Sigmoid colon (tissue), 7 donors: Measurements from ENCODE around the gene SALL4. TPM values are rescaled to one million over a fixed set of nuclear protein-coding genes. Genes with fewer than 3 reads are reported as not detected.

Experiments used
- DNase-seq: peaks from one replicate; pipeline ENCODE4 v3.0.0-alpha.2; 2019
- H3K27ac ChIP-seq, 4 donors: fragments of 200-600 bp; sonication (generic); one replicate each; pipeline ENCODE4 v1.5.1; 2016 to 2019; ENCODE audit warnings: mild to moderate bottlenecking in 1 of 4
- H3K27me3 ChIP-seq, 3 donors: fragments of 200-600 bp; sonication (generic); one replicate each; pipeline ENCODE4 v1.5.1; 2019; ENCODE audit warnings: mild to moderate bottlenecking in 1 of 3
- H3K36me3 ChIP-seq, 4 donors: fragments of 200-600 bp; sonication (generic); one replicate each; pipeline ENCODE4 v1.5.1; 2016 to 2019
- H3K4me1 ChIP-seq, 4 donors: fragments of 200-600 bp; sonication (generic); one replicate each; pipeline ENCODE4 v1.5.1; 2017 to 2019
- H3K4me3 ChIP-seq, 4 donors: fragments of 200-600 bp; sonication (generic); one replicate each; pipeline ENCODE4 v1.5.1; 2017 to 2019; ENCODE audit warnings: mild to moderate bottlenecking in 2 of 4, moderate library complexity in 1 of 4
- H3K9me3 ChIP-seq, 4 donors: fragments of 200-600 bp in 3 of 4; sonication (generic) in 3 of 4; one replicate each; pipeline versions ENCODE4 v1.5.1 to v1.6.1; 2013 to 2019
- EP300 ChIP-seq, 4 donors: sonication (generic); formaldehyde crosslinking; IDR thresholded peaks; one replicate each; pipeline ENCODE4 v1.6.1; 2017; ENCODE audit warnings: antibody characterized with exemption in 4 of 4
- POLR2A ChIP-seq, 2 donors: fragments of 450-650 bp; IDR thresholded peaks; one replicate each; pipeline ENCODE4 v1.6.1; 2016; ENCODE audit warnings: antibody characterized with exemption in 2 of 2, mild to moderate bottlenecking in 2 of 2, moderate library complexity in 2 of 2
- POLR2AphosphoS5 ChIP-seq, 4 donors: sonication (generic); formaldehyde crosslinking; IDR thresholded peaks; one replicate each; pipeline ENCODE4 v1.6.1; 2017; ENCODE audit warnings: antibody characterized with exemption in 4 of 4
- WGBS, 2 donors: extraction: QIAGEN DNeasy Blood & Tissue Kit; methylation state at CpG; one replicate each; pipeline ENCODE4 v1.1.7; 2013; 5-methylcytosine and 5-hydroxymethylcytosine counted together
- intact Hi-C: fragments of 100-400 bp; cut with DNase I; formaldehyde crosslinking; loops from one replicate; pipeline ENCODE4 v1.15.1; 2023
- polyA plus RNA-seq, 3 donors: library from polyadenylated mRNA; stranded (reverse); fragments of 200-250 nt; gene quantifications; one replicate each; pipeline ENCODE4 v1.2.3, GENCODE V29; 2013
- total RNA-seq, 4 donors: library from RNA; depleted of rRNA; stranded (reverse); fragments of >200 nt; gene quantifications; one replicate each; pipeline ENCODE4 v1.1.0, GENCODE V29; 2016
- TF ChIP-seq, protein P1 (sequence below), 4 experiments: fragments of 450-650 bp in 3 of 4; fragments of 200-600 bp in 1 of 4; IDR thresholded peaks; one replicate each; pipeline ENCODE4 v1.5.1; 2016 to 2019; ENCODE audit warnings: antibody characterized with exemption in 4 of 4, mild to moderate bottlenecking in 3 of 4, moderate library complexity in 2 of 4
- donor health status: healthy with polysubstance abuse.
- donor health status: Bipolar disorder and iron deficiency.
- donor health status: healthy.

The SALL4 gene
- total and polyA plus RNA-seq, 7 donors, result 0.12 to 3.0 (median 0.60) TPM; not detected in 4

- Histone ChIP-seq H3K36me3 (no peaks in the 10 kb centered on the region), H3K27ac (no peak overlapping the region), H3K27me3 (no peaks in the 10 kb centered on the region), H3K9me3 (no peaks in the 10 kb centered on the region), H3K4me3 (no peak overlapping the region), H3K4me1 (no peaks in the 10 kb centered on the region)
- WGBS, 2 donors, result 81 to 90% methylated on average over 4 of the region's 4 CpGs
- no peak for DNase-seq
- TF ChIP-seq EP300 (IDR thresholded peaks at IDR 0.05), result no peak
- TF ChIP-seq POLR2AphosphoS5 (IDR thresholded peaks at IDR 0.05), result no peak
- TF ChIP-seq, protein P1, sequence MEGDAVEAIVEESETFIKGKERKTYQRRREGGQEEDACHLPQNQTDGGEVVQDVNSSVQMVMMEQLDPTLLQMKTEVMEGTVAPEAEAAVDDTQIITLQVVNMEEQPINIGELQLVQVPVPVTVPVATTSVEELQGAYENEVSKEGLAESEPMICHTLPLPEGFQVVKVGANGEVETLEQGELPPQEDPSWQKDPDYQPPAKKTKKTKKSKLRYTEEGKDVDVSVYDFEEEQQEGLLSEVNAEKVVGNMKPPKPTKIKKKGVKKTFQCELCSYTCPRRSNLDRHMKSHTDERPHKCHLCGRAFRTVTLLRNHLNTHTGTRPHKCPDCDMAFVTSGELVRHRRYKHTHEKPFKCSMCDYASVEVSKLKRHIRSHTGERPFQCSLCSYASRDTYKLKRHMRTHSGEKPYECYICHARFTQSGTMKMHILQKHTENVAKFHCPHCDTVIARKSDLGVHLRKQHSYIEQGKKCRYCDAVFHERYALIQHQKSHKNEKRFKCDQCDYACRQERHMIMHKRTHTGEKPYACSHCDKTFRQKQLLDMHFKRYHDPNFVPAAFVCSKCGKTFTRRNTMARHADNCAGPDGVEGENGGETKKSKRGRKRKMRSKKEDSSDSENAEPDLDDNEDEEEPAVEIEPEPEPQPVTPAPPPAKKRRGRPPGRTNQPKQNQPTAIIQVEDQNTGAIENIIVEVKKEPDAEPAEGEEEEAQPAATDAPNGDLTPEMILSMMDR (IDR thresholded peaks at IDR 0.05), result no peak
- no peak for TF ChIP-seq POLR2A (IDR thresholded peaks at IDR 0.05)
- intact Hi-C loops, result no loop called here
These were observed 10.5 kb upstream of the SALL4 start for GRCh38 chr20:51812861-51813260.

DNA sequence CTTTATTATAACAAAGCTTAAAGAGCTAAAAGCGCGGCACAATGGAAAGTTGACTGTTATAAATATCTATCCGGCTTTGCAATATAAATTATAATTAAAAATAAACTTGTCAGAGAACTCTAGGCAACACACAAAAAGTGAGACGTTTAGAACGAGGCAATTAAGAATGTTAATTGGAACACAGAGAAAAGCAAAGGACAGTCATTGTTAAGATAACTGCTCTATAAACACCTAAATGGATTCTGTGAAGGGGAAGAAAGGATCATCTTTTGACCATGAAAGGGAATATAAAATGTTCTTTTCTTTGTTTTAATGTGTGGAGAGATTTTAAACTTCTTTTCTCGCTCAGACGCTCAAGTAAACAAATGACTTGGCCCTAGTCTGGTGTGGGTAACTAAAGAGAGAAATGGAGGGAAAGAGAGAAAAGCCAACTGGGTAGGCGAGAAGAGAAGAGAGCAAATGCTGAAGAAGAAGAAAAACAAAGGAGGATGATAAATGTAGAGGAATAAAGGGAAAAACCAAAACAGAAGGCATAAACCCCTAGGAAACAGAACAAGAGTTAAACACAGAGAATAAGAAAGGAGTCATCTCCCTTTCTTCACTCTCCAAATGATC is 9.3 kb upstream of the SALL4 start:
- no peaks in the 10 kb centered on the region for H3K9me3 ChIP-seq
- H3K36me3 ChIP-seq, result no peaks in the 10 kb centered on the region
- H3K27me3 ChIP-seq, result no peaks in the 10 kb centered on the region
- intact Hi-C loops, result no loop called here
- no peaks in the 10 kb centered on the region for H3K4me1 ChIP-seq
- no peak for DNase-seq
- no peak overlapping the region for H3K4me3 ChIP-seq
- TF ChIP-seq EP300 (IDR thresholded peaks at IDR 0.05), result no peak
- TF ChIP-seq POLR2AphosphoS5 (IDR thresholded peaks at IDR 0.05), result no peak
- no peak for TF ChIP-seq POLR2A (IDR thresholded peaks at IDR 0.05)
- H3K27ac ChIP-seq, result no peak overlapping the region
- 77% methylated on average over 8 of the region's 8 CpGs for WGBS, 2 donors

- Histone ChIP-seq H3K9me3 (no peaks in the 10 kb centered on the region), H3K4me3 (no peak overlapping the region), H3K27me3 (no peaks in the 10 kb centered on the region), H3K27ac (no peak overlapping the region), H3K4me1 (no peaks in the 10 kb centered on the region), H3K36me3 (no peaks in the 10 kb centered on the region)
- TF ChIP-seq EP300 (IDR thresholded peaks at IDR 0.05), result no peak
- TF ChIP-seq, protein P1 (IDR thresholded peaks at IDR 0.05), result no peak
- no peak for TF ChIP-seq POLR2AphosphoS5 (IDR thresholded peaks at IDR 0.05)
- intact Hi-C loops, result no loop called here
- WGBS, 2 donors, result 83 to 85% methylated on average over 3 of the region's 3 CpGs
- DNase-seq, result no peak
These were observed 8.7 kb upstream of the SALL4 start for GRCh38 chr20:51811042-51811355.

DNA sequence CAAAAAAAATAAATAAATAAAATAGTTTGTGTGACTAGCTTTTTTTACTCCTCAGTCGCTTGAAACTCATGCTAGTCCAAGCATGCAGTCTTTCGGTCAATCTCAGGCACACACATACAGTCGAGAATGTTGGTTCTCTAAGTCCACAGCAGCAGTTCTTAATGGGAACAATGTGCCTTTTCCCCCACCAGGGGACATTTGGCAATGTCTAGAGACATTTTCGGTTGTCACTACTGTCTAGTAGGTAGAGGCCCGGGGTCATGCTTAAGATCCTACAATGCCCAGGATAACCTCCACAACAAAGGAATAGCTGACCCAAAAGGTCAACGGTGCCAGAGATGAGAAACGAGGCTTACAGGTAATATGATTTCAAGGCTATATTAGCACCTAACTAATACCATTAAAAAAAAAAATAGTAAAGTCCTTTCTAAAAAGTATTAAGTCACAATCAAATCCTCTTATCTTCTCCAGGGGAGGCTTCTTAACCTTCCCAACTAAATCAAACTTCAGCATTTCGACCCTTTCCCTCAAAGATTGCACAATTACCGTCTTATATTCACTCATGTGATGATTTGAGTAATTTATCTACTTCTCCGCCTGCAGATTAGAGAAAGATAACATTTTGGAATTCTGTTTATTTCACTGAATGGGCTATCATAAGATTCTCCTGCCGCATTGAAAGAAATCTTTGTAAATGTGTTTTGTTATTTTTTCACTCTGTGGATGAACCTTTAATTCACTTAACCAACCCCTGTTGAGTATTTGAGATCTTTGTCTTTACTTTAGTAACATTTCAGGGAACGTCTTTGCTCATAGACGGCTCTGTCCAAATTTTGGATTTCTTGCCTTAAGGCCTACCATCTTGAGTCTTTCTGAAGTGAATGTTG is 8.1 kb upstream of the SALL4 start:
- H3K4me3 ChIP-seq, result no peak overlapping the region
- H3K9me3 ChIP-seq, result no peaks in the 10 kb centered on the region
- TF ChIP-seq, protein P1 (IDR thresholded peaks at IDR 0.05), result no peak
- TF ChIP-seq POLR2A (IDR thresholded peaks at IDR 0.05), result no peak
- no peak for TF ChIP-seq POLR2AphosphoS5 (IDR thresholded peaks at IDR 0.05)
- TF ChIP-seq EP300 (IDR thresholded peaks at IDR 0.05), result no peak
- DNase-seq, result no peak
- 89 to 91% methylated on average over 13 of the region's 13 CpGs for WGBS, 2 donors
- no peaks in the 10 kb centered on the region for H3K4me1 ChIP-seq
- intact Hi-C loops, result no loop called here
- no peaks in the 10 kb centered on the region for H3K27me3 ChIP-seq
- H3K27ac ChIP-seq, result no peak overlapping the region
- H3K36me3 ChIP-seq, result no peaks in the 10 kb centered on the region

GRCh38 chr20:51807720-51808250 is 5.5 kb upstream of the SALL4 start:
- WGBS, 2 donors, result 52 to 63% methylated on average over 5 of the region's 5 CpGs
- H3K4me3 ChIP-seq, result no peak overlapping the region
- no peaks in the 10 kb centered on the region for H3K9me3 ChIP-seq
- intact Hi-C loops, result no loop called here
- no peak for DNase-seq
- H3K27me3 ChIP-seq, result peaks cover 0 to 2% (median 0%) of the 10 kb centered on the region in 3 donors
- H3K27ac ChIP-seq, result no peak overlapping the region
- no peaks in the 10 kb centered on the region for H3K4me1 ChIP-seq
- no peaks in the 10 kb centered on the region for H3K36me3 ChIP-seq
- TF ChIP-seq, protein P1 (IDR thresholded peaks at IDR 0.05), result no peak
- no peak for TF ChIP-seq EP300 (IDR thresholded peaks at IDR 0.05)
- no peak for TF ChIP-seq POLR2AphosphoS5 (IDR thresholded peaks at IDR 0.05)
- TF ChIP-seq POLR2A (IDR thresholded peaks at IDR 0.05), result no peak
